ENCODE data around the gene HIKESHI.

The HIKESHI gene

GRCh38 chr11:86386283-86386682 is 84.2 kb downstream of the HIKESHI start:
- TF ChIP-seq, protein P1, sequence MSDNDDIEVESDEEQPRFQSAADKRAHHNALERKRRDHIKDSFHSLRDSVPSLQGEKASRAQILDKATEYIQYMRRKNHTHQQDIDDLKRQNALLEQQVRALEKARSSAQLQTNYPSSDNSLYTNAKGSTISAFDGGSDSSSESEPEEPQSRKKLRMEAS (IDR thresholded peaks at IDR 0.05; ENCODE audit: low read depth, low read length), result no peak
- TF ChIP-seq CTCF (IDR thresholded peaks at IDR 0.05; ENCODE audit: low read depth, low read length) (no peak), POLR2A (IDR thresholded peaks at IDR 0.05; ENCODE audit: extremely low read depth, insufficient read length) (no peak), MYC (IDR thresholded peaks at IDR 0.05; ENCODE audit: low read depth, low read length) (no peak)
- H3K4me3 ChIP-seq (ENCODE audit: low read depth, low read length), result no peak overlapping the region
- DNase-seq (ENCODE audit: low read depth), result no peak

- no peak for TF ChIP-seq CTCF (IDR thresholded peaks at IDR 0.05; ENCODE audit: low read depth, low read length)
- no peak for TF ChIP-seq MYC (IDR thresholded peaks at IDR 0.05; ENCODE audit: low read depth, low read length)
- TF ChIP-seq, protein P1 (IDR thresholded peaks at IDR 0.05; ENCODE audit: low read depth, low read length), result no peak
- no peak for TF ChIP-seq POLR2A (IDR thresholded peaks at IDR 0.05; ENCODE audit: extremely low read depth, insufficient read length)
- DNase-seq (ENCODE audit: low read depth), result no peak
- no peak overlapping the region for H3K4me3 ChIP-seq (ENCODE audit: low read depth, low read length)
Observed at GRCh38 chr11:86386746-86387145, 84.7 kb downstream of the HIKESHI start.

DNA sequence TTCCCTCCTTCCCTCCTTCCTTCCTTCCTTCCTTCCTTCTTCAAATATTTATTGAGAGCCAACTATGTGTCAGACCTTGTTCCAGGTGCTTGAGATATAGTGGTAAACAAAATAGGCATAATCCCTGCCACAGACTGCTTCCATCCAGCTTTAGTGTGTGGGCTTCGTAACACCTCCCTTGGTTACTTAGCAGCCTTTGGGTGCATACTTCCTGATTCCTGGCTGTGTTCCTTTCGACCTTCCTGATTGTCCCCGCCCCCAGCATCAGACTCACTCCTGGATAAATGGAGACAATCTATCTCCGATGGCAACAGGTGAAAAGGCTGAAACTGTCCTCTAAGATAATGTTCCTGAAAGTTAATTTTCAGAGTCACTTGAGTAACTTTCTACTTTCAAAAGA is 86.2 kb downstream of the HIKESHI start:
- DNase-seq (ENCODE audit: low read depth), result no peak
- no peak overlapping the region for H3K4me3 ChIP-seq (ENCODE audit: low read depth, low read length)
- TF ChIP-seq MYC (IDR thresholded peaks at IDR 0.05; ENCODE audit: low read depth, low read length) (no peak), CTCF (IDR thresholded peaks at IDR 0.05; ENCODE audit: low read depth, low read length) (no peak), POLR2A (IDR thresholded peaks at IDR 0.05; ENCODE audit: extremely low read depth, insufficient read length) (no peak)
- TF ChIP-seq, protein P1 (IDR thresholded peaks at IDR 0.05; ENCODE audit: low read depth, low read length), result no peak

- no peak overlapping the region for H3K4me3 ChIP-seq (ENCODE audit: low read depth, low read length)
- no peak for TF ChIP-seq CTCF (IDR thresholded peaks at IDR 0.05; ENCODE audit: low read depth, low read length)
- TF ChIP-seq POLR2A (IDR thresholded peaks at IDR 0.05; ENCODE audit: extremely low read depth, insufficient read length), result no peak
- no peak for DNase-seq (ENCODE audit: low read depth)
Observed at GRCh38 chr11:86390487-86390886, 88.4 kb downstream of the HIKESHI start.

DNA sequence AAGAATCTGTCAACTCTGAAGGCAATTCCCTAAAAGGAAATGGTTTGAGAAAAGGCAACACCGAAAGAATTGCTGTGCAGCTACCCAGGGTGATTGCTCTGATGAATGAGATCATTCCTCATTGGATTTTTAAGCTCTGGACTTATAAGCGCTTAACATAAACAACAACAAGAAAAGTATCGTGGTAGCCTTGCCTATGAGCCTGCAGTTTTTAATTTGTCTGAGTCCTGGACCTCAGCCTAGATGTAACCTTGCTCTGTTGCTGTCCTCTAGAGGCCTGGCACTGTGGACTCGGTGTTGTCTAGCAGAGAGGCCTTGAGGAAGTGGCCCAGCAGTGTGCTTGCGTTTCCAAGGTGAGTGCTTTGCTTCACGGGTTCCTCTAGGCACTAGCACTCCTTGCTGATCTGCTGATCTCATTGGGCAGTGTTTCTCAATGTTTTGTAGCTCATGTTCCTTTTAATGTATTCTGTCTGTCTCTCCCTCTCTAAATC is 93.1 kb downstream of the HIKESHI start:
- TF ChIP-seq CTCF (IDR thresholded peaks at IDR 0.05; ENCODE audit: low read depth, low read length), result no peak
- no peak for TF ChIP-seq MYC (IDR thresholded peaks at IDR 0.05; ENCODE audit: low read depth, low read length)
- TF ChIP-seq, protein P1 (IDR thresholded peaks at IDR 0.05; ENCODE audit: low read depth, low read length), result no peak
- no peak for TF ChIP-seq POLR2A (IDR thresholded peaks at IDR 0.05; ENCODE audit: extremely low read depth, insufficient read length)
- no peak overlapping the region for H3K4me3 ChIP-seq (ENCODE audit: low read depth, low read length)

More for the DNA sequence above, 93.1 kb downstream of the HIKESHI start:
- peak; percentile 43 for DNase-seq (ENCODE audit: low read depth)

All from NB4 (cell line).